ENCODE data around the gene NCKIPSD. TPM values are rescaled to one million over a fixed set of nuclear protein-coding genes. Genes with fewer than 3 reads are reported as not detected.
"Not testable (repeated sequence)": the region's sequence is repeated elsewhere in the genome, so short reads cannot be mapped to it uniquely, and the experiment has no call there.

The NCKIPSD gene
- total RNA-seq, result 17.7 and 23.3 TPM in 2 replicates

GRCh38 chr3:48685603-48686511 is at the start of gene NCKIPSD:
Gene NCKIPSD, minus strand, starts transcription at chr3:48685915. Its CDS starts 108 bp downstream, at chr3:48685807.
- DNase-seq (ENCODE audit: low read depth), result peak; percentile 81
- peak within 1 kb of the TSS; percentile 83 for H3K4me3 ChIP-seq (ENCODE audit: low read depth, low read length)
- peak; percentile 78 for TF ChIP-seq CTCF (IDR thresholded peaks at IDR 0.05; ENCODE audit: insufficient read depth, low read depth, low read length)

GRCh38 chr3:48735075-48735767 is 49.5 kb upstream of the NCKIPSD start:
- DNase-seq (ENCODE audit: low read depth), result peak; percentile 17
- not testable (repeated sequence) for H3K4me3 ChIP-seq (ENCODE audit: low read depth, low read length)

- H3K4me3 ChIP-seq (ENCODE audit: low read depth, low read length); DNase-seq (ENCODE audit: low read depth): not testable (repeated sequence)
Observed at GRCh38 chr3:48734541-48734940, 48.8 kb upstream of the NCKIPSD start.

- DNase-seq (ENCODE audit: low read depth); H3K4me3 ChIP-seq (ENCODE audit: low read depth, low read length): not testable (repeated sequence)
Observed at GRCh38 chr3:48733752-48734518, 48.2 kb upstream of the NCKIPSD start.

- TF ChIP-seq CTCF (IDR thresholded peaks at IDR 0.05; ENCODE audit: insufficient read depth, low read depth, low read length), result no peak
- no peak for DNase-seq (ENCODE audit: low read depth)
- no peak overlapping the region for H3K4me3 ChIP-seq (ENCODE audit: low read depth, low read length)
Observed at GRCh38 chr3:48727511-48727910, 41.8 kb upstream of the NCKIPSD start.

- not testable (repeated sequence) for DNase-seq (ENCODE audit: low read depth); H3K4me3 ChIP-seq (ENCODE audit: low read depth, low read length)
Observed at GRCh38 chr3:48725185-48725855, 39.6 kb upstream of the NCKIPSD start.

- no peak overlapping the region for H3K4me3 ChIP-seq (ENCODE audit: low read depth, low read length)
- DNase-seq (ENCODE audit: low read depth), result no peak
- TF ChIP-seq CTCF (IDR thresholded peaks at IDR 0.05; ENCODE audit: insufficient read depth, low read depth, low read length), result no peak
Observed at GRCh38 chr3:48723725-48724124, 38.0 kb upstream of the NCKIPSD start.

- not testable (repeated sequence) for DNase-seq (ENCODE audit: low read depth); H3K4me3 ChIP-seq (ENCODE audit: low read depth, low read length)
Observed at GRCh38 chr3:48723293-48723692, 37.6 kb upstream of the NCKIPSD start.

Data from fibroblast of villous mesenchyme (primary cell).